ENCODE measurements around the gene DHRS9.

Gene DHRS9

DNA sequence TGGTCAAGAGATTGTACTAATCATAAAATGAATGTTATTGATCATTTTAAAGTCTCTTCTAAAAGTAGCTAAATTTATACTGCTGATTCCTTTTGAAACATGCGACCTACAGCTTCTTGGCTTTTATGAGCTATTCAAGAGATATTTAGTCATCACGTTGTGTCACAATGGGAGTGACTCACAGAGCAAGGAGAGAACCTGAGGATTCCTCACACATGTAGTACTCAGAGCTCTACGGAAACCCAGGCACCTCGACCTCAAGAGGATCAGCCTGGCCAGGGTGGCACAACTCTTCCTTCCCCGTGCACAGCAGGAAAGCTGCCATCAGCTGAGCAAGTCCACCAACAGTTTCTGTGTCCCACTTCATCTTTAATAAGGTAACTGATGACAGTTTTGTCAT, at the start of gene DHRS9:
DHRS9 (plus strand) TSS at position 223 of the 400 bp plus-strand sequence. CDS start 12,019 bp downstream, outside the sequence.
- POLR2A ChIA-PET, result no interaction called here
- DNase-seq (ENCODE audit: extremely low spot score), result no peak
- CTCF ChIA-PET, result interaction anchor here (1.0 kb wide), 1 partner anchor 13 kb away, joined by 4 read pairs; no protein-coding TSS in a partner anchor
- TF ChIP-seq, protein P1, sequence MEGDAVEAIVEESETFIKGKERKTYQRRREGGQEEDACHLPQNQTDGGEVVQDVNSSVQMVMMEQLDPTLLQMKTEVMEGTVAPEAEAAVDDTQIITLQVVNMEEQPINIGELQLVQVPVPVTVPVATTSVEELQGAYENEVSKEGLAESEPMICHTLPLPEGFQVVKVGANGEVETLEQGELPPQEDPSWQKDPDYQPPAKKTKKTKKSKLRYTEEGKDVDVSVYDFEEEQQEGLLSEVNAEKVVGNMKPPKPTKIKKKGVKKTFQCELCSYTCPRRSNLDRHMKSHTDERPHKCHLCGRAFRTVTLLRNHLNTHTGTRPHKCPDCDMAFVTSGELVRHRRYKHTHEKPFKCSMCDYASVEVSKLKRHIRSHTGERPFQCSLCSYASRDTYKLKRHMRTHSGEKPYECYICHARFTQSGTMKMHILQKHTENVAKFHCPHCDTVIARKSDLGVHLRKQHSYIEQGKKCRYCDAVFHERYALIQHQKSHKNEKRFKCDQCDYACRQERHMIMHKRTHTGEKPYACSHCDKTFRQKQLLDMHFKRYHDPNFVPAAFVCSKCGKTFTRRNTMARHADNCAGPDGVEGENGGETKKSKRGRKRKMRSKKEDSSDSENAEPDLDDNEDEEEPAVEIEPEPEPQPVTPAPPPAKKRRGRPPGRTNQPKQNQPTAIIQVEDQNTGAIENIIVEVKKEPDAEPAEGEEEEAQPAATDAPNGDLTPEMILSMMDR (IDR thresholded peaks at IDR 0.05; ENCODE audit: control extremely low read depth, extremely low read depth, low read depth, missing control alignments), result no peak

DNA sequence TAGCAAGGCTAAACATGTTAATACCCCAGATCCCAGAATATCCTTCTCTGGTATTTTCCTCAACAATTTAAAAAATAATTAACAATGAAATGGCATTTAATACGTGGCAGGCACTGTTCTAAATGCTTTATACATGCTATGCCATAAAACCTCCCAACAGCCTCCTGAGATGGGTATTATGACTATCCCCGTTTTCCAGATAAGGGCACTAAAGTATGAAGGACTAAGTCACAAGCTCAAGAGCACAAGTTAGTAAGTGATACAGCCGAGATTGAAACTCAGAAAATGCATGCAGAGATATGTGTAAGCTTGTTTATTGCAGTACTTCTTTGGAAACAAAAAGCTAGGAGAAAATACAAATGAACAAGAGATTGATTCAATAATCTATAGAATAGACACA, 46.2 kb upstream of the DHRS9 start:
- ChIA-PET CTCF (interaction anchor here (1.2 to 1.5 kb wide), 2 partner anchors 9 to 13 kb away, joined by 3 to 4 read pairs; no protein-coding TSS in a partner anchor), POLR2A (no interaction called here)
- no peak for DNase-seq (ENCODE audit: extremely low spot score)
- TF ChIP-seq, protein P1 (IDR thresholded peaks at IDR 0.05; ENCODE audit: control extremely low read depth, extremely low read depth, low read depth, missing control alignments), result no peak

DNA sequence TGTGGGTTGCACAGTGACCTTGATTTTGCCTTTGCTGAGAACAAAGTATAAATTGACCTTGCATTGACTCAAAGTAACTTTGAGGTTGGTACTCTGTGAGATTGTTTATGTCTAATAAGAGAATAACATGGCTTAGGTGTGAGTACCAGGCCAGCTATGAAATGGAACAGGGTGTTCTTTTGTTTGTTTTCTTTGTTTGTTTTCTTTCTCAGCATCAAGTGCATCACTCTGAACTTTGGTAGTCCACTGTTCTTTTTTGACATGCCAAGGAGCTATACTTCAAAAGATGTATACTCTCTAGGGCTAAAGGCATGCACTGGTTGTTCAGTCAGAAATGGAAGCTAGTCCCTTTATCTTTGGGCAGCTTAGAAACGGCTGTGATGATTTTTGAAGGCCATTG, 43.3 kb upstream of the DHRS9 start:
- CTCF ChIA-PET, result no interaction called here
- TF ChIP-seq, protein P1 (IDR thresholded peaks at IDR 0.05; ENCODE audit: control extremely low read depth, extremely low read depth, low read depth, missing control alignments), result no peak
- no peak for DNase-seq (ENCODE audit: extremely low spot score)
- POLR2A ChIA-PET, result no interaction called here

DNA sequence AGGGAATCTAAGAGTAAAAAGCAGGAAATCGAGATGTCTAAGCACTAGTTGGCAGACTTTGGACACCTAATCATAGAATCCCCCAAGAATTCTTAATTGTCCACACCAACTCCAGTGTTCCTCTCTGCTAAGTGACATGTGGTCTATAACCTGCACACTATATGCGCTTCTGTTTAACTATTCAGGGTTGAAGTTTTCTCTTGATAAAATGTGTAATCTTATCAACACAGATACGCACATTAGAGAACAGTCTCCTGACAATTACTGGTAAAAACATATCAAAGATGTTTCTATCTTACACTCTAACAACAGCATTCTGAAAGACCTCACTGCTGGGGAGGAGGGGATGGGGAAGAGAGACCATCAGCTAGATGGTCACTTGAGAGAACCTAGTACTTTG, 42.1 kb upstream of the DHRS9 start:
- POLR2A ChIA-PET, result no interaction called here

DNA sequence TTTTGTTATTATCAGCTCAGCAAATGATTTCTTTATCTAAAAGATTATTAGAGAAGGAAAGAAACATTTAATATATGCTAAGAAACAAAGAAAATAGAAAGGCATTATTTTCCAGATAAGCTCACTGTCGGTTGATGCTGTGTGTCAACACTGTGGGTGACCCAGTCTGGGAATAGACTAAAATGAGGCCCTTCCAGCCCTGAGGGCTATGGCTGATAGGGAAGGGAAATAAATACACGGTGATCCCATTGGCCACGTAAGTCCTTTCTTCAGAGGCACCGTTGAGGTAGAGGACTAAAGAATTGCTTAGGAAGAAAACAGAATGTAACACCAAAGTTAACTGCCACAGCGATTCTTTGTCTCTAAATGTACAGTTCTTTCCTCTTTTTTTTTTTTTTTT, 40.0 kb upstream of the DHRS9 start:
- POLR2A ChIA-PET, result no interaction called here
- TF ChIP-seq, protein P1 (IDR thresholded peaks at IDR 0.05; ENCODE audit: control extremely low read depth, extremely low read depth, low read depth, missing control alignments), result no peak
- no peak for DNase-seq (ENCODE audit: extremely low spot score)
- CTCF ChIA-PET, result interaction anchor here (1.4 to 1.6 kb wide), 2 partner anchors 11 to 26 kb away, joined by 3 read pairs; no protein-coding TSS in a partner anchor

More for the DNA sequence above, 42.1 kb upstream of the DHRS9 start:
- DNase-seq (ENCODE audit: extremely low spot score), result no peak
- TF ChIP-seq, protein P1 (IDR thresholded peaks at IDR 0.05; ENCODE audit: control extremely low read depth, extremely low read depth, low read depth, missing control alignments), result no peak
- CTCF ChIA-PET, result no interaction called here

DNA sequence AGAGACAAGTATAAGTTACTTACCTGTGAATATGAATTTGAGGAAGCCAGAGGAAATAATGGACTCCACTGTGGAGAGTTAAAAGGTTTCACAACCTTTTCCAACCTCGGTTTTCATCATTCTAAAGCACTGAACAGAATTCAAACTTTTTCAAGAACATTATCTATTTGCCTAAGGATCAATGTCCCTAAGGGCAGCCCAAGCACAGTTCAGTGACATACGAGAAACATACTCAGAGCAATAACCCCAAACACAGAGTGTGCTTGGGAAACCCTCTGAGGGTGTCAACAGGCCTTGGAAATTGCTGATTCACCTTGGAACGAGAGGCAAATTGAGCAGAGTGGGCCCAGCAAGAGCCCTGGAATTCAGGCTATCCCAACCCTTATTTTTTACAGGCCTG, 38.2 kb upstream of the DHRS9 start, which contains the start of gene ABCB11:
ABCB11 (minus strand) TSS at position 123 of the 400 bp plus-strand sequence. CDS start 13,199 bp downstream, outside the sequence.
- TF ChIP-seq, protein P1 (IDR thresholded peaks at IDR 0.05; ENCODE audit: control extremely low read depth, extremely low read depth, low read depth, missing control alignments), result no peak
- ChIA-PET POLR2A (no interaction called here), CTCF (interaction anchor here (0.7 to 1.5 kb wide), 2 partner anchors 17 to 25 kb away, joined by 3 to 4 read pairs; no protein-coding TSS in a partner anchor)
- DNase-seq (ENCODE audit: extremely low spot score), result no peak
